ENCODE data around the gene ORAI2. TPM values are rescaled to one million over a fixed set of nuclear protein-coding genes. Genes with fewer than 3 reads are reported as not detected.

Gene ORAI2
- total and polyA plus RNA-seq, 10 of the 15 experiments (the other 5 are each of a cell fraction or from before 2014, with no cell fraction given): 5.8 to 111 (median 46.9) TPM

GRCh38 chr7:102464577-102465280 lies 31.4 kb downstream of the ORAI2 start, which contains the start of the genes ALKBH4 and LRWD1 (continued):
- TF ChIP-seq NKRF (conservative IDR thresholded peaks at IDR 0.05) (peak; percentile 90), PBX3 (IDR thresholded peaks at IDR 0.05; ENCODE audit: insufficient replicate concordance, low read depth, low read length) (no peak), WRNIP1 (IDR thresholded peaks at IDR 0.05; ENCODE audit: borderline replicate concordance, low read depth, low read length) (no peak), TCF3 (IDR thresholded peaks at IDR 0.05; ENCODE audit: borderline replicate concordance, insufficient read depth, low read depth, low read length) (0 out of 2 replicates have a peak, but pooled peaks have one; percentile 43), ASH2L (IDR thresholded peaks at IDR 0.05; ENCODE audit: borderline replicate concordance, low read depth) (no peak), BACH1 (IDR thresholded peaks at IDR 0.05; ENCODE audit: borderline replicate concordance) (peak; percentile 87), PRDM15 (CRISPR knock-in tag; IDR thresholded peaks at IDR 0.05) (no peak), NFYB (IDR thresholded peaks at IDR 0.05; ENCODE audit: insufficient read depth, low read depth, low read length) (no peak), ZSCAN29 (IDR thresholded peaks at IDR 0.05) (no peak), TAF1 (IDR thresholded peaks at IDR 0.05; ENCODE audit: borderline replicate concordance, low read depth, low read length) (peak; percentile 77; the same call in 1 of the 2 replicates), KLF5 (IDR thresholded peaks at IDR 0.05; ENCODE audit: partially characterized antibody) (peak; percentile 69), NFYA (IDR thresholded peaks at IDR 0.05; ENCODE audit: borderline replicate concordance, low read depth, low read length) (no peak), ZNF217 (IDR thresholded peaks at IDR 0.05) (no peak), ZBTB4 (CRISPR knock-in tag; IDR thresholded peaks at IDR 0.05) (no peak), POLR2AphosphoS5 (IDR thresholded peaks at IDR 0.05; ENCODE audit: low read length) (peak; percentile 85), SUZ12 (IDR thresholded peaks at IDR 0.05; ENCODE audit: unreplicated experiment) (no peak), MAX (IDR thresholded peaks at IDR 0.05; ENCODE audit: low read depth, low read length) (peak; percentile 88)

All from GM12878 (cell line).